CD4-positive, alpha-beta T cell treated with Interleukin-4 for 4 hours (primary cell): ENCODE results near the gene USP48.
"Not testable (repeated sequence)": the region's sequence is repeated elsewhere in the genome, so short reads cannot be mapped to it uniquely, and the experiment has no call there.

Experiments
- DNase-seq: peaks from one replicate; pipeline ENCODE4 v3.0.0-alpha.2; 2020

The USP48 gene

DNA sequence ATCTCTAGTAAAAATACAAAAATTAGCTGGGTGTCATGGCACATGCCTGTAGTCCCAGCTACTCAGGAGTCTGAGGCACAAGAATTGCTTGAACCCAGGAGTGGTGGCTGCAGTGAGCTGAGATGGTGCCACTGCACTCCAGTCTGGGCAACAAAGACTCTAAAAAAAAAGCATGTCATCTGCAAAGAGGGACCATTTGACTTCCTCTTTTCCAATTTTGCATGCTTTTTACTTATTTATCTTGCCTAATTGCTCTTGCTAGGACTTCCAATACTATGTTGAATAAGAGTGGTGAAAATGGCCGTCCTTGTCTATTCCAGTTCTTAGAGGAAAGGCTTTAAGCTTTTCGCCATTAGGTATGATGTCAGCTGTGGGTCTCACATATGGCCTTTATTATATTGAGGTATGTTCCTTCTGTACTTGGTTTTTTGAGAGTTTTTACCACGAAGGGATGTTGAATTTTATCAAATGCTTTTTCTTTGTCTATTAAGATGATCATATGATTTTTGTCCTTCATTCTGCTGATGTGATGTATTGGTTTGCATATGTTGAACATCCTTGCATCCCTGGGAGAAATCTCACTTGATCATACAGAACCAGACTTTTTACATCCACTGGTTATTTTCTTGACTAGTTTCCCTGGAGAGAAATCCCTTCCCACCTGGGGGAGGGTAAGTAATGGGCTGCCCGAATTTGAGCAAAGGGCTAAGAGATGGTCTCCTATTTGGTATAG, 96.8 kb downstream of the USP48 start:
- DNase-seq: no peak

DNA sequence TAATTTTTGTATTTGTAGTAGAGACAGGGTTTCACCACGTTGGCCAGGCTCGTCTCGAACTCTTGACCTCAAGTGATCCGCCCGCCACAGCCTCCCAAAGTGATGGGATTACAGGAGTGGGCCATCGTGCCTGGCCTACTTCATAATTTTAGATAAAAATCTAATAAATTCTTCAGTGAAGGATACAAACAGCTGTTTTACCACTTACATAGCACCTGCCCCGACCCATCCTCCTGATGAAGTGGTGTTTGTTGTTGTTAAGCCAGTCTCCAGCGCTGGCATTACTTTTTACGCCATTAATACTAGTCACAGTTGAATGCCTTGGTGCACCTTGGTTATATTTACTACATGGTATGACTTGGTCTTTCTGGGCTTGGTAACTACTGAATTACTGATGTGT, 101.5 kb downstream of the USP48 start:
- DNase-seq: no peak

GRCh38 chr1:21680918-21681317, 102.0 kb downstream of the USP48 start:
- no peak for DNase-seq

DNA sequence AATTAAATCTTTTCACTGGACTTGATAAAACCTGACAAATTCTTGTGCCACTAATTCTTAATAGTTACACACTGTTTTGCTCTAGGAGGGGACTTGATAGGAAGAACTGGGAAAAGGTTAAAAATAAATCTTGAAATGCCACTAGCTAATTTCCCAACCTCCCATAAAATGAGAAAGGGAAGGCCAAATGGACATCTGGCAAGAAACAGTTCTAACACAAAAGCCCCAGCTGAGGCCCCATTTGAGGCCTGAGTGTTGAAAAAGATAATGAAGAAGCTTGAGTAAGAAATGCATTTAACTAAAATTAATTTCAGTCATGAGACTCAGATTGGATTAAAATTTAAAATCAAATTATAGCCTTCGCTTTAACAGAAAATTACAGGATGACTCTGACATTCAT, 102.6 kb downstream of the USP48 start:
- DNase-seq: no peak

DNA sequence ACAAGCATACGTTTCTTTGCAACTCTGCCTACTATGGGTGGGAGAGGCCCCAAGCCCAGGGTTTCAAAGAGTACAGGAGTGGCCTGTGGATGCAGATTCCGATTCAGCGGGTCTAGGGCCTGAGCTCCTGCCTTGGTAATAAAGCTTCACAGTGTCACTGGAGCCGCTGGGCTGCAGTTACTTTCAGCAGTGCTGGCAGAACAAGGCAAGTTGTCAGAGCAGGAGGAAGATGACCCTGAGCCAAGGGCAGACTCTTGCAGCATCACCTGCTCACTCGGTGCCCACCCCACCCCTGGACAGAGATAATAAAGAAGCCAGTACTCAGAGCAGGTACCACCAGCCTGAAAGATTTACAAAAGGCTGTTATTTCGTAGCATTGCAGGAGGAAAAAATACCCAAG, 105.8 kb downstream of the USP48 start:
- DNase-seq: no peak

- no peak for DNase-seq
Observed at GRCh38 chr1:21674957-21675356, 108.0 kb downstream of the USP48 start.

- DNase-seq: not testable (repeated sequence)
Observed at GRCh38 chr1:21673853-21674252, 109.1 kb downstream of the USP48 start.

DNA sequence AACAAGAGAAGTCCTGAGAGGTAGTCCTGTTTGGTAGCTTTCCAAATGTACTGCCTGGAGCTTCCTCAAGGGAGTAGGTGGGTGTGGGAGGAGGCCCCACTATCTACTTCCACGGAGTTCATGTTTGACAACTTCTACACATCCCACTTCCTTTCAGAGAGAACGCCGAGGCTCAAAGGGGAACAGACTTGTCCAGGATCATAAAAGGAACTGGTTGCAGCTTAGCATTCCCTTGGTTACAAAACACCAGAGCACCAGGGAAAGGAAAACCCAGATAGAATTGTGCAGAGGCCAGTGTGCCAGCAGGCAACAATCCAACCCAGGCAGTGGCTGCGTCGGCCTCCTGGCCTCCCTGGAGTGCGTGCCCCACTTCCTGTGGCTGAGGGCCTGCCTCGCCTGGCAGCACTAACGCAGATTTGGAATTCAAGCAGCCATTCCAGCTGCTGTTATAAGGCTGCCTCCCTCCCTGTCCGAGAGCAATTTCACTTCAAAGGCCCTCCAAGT, 109.6 kb downstream of the USP48 start:
- DNase-seq: no peak

GRCh38 chr1:21672478-21673276, 110.3 kb downstream of the USP48 start:
- no peak for DNase-seq

GRCh38 chr1:21671915-21672314, 111.0 kb downstream of the USP48 start:
- no peak for DNase-seq

DNA sequence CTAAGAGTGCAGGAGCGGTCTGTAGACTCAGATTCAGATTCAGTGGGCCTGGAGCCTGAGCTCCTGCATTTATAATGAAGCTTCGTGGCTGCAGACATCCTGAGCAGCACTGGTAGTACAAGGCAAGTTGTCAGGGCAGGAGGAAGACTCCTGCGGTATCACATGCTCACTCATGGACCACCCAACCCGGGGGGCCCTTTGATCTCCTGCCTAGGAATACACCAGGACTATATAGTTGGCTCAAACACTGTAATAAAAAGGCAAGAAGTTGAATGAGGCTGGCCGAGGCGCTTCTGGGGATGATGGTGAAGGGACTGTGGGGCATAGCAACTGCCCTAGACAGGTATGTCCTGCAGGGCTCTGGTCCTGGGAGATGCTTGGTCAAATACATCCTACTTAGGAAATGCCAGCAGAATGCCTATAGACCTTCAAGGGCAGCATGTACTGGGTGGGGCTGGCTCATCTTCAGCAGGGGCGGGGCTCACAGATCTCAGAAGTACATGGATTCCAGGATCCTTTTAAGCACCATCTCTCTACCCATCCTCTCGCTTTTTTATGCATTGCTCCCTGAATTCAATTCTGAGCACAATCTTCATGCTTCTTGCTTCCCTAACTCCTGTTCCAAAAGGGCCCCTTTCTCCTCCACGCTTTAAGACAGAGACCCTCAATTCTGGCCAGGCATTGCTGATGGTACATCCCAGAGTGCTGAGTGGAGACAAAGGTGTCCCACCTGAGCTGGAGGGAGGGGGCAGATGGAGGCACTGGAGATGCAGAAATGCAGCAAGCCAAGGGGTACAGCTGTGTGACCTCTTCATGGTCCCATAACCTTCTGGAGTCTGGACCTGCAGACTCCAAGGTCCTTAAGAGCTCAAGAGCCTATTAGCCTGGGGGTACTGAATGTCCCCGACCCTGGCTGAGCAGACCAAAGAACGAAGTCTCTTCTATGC, 111.7 kb downstream of the USP48 start:
- DNase-seq: no peak

DNA sequence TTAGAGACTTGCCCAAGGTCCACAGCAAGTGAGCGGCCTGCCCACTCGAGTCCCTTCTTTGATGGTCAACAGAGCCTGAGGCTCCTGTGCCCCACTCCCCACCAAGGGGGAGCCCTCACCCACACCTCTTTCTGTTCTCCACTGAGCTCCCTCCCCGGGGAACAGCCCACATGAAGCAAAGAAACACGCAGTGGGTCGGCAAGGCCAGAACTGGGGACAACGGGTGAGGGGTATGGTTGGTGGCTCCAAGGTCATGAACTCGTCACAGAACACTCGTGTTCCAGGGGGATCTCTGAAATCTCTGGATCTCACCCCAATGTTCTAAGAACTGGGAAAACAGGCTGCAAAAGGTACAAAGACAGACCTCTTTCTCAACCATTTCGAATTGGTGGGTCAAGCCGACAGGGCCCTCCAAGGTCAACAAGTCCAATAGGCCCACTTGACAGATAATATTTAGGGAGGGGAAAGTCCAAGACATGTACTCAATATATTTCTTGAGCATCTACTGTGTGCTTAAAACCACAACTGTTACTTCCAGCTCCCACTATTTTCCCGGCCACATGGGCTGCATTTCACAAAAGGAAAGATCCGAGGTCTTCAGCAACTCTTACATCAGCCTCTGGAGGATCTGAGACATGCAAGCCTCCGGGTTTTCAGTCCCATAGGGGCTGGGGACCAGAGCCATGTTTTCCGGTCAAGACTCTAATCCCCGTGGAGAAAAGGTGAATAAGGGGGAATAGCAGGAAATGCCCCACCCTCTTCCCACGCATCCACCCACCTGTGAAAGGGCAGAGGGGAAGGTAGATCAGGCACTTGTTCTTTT, 112.7 kb downstream of the USP48 start:
- DNase-seq: no peak

DNA sequence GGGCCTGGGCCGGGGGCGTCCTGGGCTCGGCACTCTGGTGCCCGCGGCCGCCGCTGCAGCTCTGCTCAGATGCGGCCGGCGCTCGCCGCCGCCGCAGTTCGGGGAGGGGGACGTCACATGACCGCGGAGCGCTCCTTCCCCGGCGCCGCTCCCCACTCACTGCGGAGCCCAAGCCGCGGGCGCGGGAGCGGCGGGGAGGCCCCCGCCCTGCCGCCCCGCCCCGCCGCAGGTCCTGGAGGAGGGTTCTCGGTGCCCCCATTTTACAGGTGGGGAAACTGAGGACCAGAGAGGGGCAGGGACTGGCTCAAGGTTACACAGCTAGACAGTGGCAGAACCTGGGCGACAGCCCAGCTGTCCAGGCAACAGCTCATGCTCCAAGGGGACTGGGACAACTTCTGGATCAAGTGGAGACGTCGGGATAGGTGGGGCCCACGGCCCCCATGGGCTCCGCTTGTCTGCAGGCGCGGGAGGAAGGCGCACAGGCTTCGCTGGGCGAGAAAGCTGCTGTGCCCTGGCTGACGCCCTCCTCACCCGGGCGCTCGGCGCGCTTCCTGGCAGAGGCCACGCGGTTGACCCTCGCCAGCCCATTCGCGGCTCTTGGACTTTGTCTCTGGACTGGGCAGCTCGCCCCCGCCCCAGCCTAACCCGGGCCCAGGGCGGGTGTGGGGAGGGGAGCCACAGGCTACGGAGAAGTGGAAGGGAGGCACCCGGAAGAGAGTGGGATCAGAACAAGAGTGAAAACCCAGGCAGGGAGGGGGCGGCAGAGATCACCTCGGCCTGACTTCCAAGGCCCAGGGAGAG, 113.5 kb downstream of the USP48 start, which contains the start of gene RAP1GAP:
RAP1GAP (minus strand) TSS at position 100 of the 801 bp plus-strand sequence. CDS start 49,325 bp downstream, outside the sequence.
- DNase-seq: peak; percentile 8

GRCh38 chr1:21668951-21669257, 114.0 kb downstream of the USP48 start:
- DNase-seq: no peak

GRCh38 chr1:21668232-21668950, 114.6 kb downstream of the USP48 start:
- DNase-seq: no peak

- no peak for DNase-seq
Observed at GRCh38 chr1:21667348-21668231, 115.4 kb downstream of the USP48 start.

DNA sequence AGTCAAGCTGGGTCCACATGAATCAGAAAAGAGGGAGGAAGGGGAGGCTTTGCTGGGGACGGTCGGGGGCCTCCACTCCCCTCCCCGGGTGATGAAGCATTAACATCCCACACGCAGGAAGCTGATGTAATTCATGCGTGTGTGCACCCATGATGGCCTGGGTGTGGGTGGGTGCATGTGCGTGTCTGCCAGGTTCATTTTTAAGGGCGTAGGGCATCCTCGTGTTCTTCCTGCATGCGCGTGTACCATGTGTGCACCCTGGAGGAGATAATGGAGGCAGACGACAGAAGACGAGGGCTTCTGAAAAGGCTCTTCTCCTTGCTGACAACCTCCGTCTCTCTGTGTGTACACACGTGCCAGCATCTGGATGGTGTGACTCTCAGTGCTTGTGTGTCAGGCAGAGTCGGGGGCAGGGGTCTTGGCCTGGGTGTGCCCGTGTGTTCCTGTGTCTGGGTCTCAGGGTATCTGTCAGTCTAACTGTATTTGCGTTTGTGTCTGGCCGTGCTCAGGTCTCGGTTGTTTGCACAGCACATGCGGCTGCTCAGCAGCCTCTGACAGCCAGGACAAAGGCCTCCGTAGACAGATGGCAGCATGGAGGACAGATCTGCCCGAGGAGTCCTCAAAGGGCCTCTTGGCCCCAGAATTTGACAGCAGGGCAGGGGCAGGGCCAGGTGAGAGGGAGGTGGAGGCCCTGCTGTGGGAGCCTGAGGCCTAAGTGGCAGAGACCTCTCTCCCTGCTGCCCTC, 116.2 kb downstream of the USP48 start:
- DNase-seq: no peak

GRCh38 chr1:21665711-21666575, 117.0 kb downstream of the USP48 start:
- DNase-seq: no peak
